GM12878 (cell line): ENCODE measurements around the gene CYP2C18. TPM values are rescaled to one million over a fixed set of nuclear protein-coding genes. Genes with fewer than 3 reads are reported as not detected.

Source experiments
- ATAC-seq: fragments of 200-7000 bp; cut with Tn5 transposase; 3 replicates; pipeline ENCODE4 v1.9.1; 2020; ENCODE audit warnings: mild to moderate bottlenecking, moderate library complexity
- BruUV-seq: library from RNA; stranded (reverse); fragments of 400-500 nt; replicated peaks from 2 replicates; lab custom pipeline; 2021; lab: Mats Ljungman, UMichigan
- CTCF ChIA-PET: fragments of 300-600 bp; sonication (Branson Sonifier 250); formaldehyde crosslinking; extraction: SDS; loops from one replicate; lab custom pipeline; 2021; ENCODE audit warnings: inconsistent platforms; lab: Yijun Ruan, JAX
- POLR2A ChIA-PET: fragments of 350-600 bp; formaldehyde crosslinking; extraction: SDS; loops from one replicate; lab custom pipeline; 2021; ENCODE audit warnings: inconsistent platforms; lab: Charles Lee
- RAD21 ChIA-PET: fragments of 300-600 bp; sonication (Branson Sonifier 250); formaldehyde crosslinking; loops from one replicate; lab custom pipeline; 2023; ENCODE audit warnings: antibody characterized with exemption; ENCODE audit not compliant: unreplicated experiment; lab: Charles Lee
- SMC1A ChIA-PET: fragments of 300-600 bp; sonication (Branson Sonifier 250); formaldehyde crosslinking; loops from one replicate; lab custom pipeline; 2023; ENCODE audit not compliant: unreplicated experiment, uncharacterized antibody; lab: Charles Lee
- DNase-seq: peaks from one replicate; pipeline ENCODE4 v3.0.0-alpha.2; 2011; ENCODE audit warnings: low read depth, low spot score
- FAIRE-seq: peaks from 3 replicates; lab custom pipeline; 2011; peaks lifted over from hg19 to GRCh38; lab: Jason Lieb, UNC
- H2AFZ ChIP-seq: 2 replicates; pipeline ENCODE4 v1.6.0; 2011; ENCODE audit warnings: low read depth, low read length, control low read depth; ENCODE audit not compliant: control insufficient read depth
- H3K27ac ChIP-seq: 2 replicates; pipeline ENCODE4 v1.5.1; 2011; ENCODE audit warnings: control low read depth; ENCODE audit not compliant: control insufficient read depth, insufficient read depth
- H3K27me3 ChIP-seq, 2 experiments: replicated peaks in 1 of 2; 2 replicates each; pipeline versions ENCODE4 v1.6.0 to v1.6.1; 2011; ENCODE audit warnings: low read length in 1 of 2; ENCODE audit not compliant: control insufficient read depth in 2 of 2, insufficient read depth in 2 of 2
- H3K36me3 ChIP-seq, 2 experiments: 2 replicates each; pipeline ENCODE4 v1.5.1; 2011; ENCODE audit warnings: low read length in 1 of 2; ENCODE audit not compliant: control insufficient read depth in 2 of 2, insufficient read depth in 2 of 2
- H3K4me1 ChIP-seq: 2 replicates; pipeline ENCODE4 v1.6.1; 2011; ENCODE audit warnings: mild to moderate bottlenecking, low read length, moderate library complexity, mixed read lengths; ENCODE audit not compliant: control insufficient read depth, insufficient read depth
- H3K4me2 ChIP-seq: 2 replicates; pipeline ENCODE4 v1.6.0; 2011; ENCODE audit warnings: control low read depth; ENCODE audit not compliant: control insufficient read depth, insufficient read depth
- H3K4me3 ChIP-seq: fragments of 200-600 bp; sonication (generic); 2 replicates; pipeline ENCODE4 v1.5.1; 2016
- H3K79me2 ChIP-seq: 2 replicates; pipeline ENCODE4 v1.6.0; 2011; ENCODE audit warnings: low read length; ENCODE audit not compliant: control insufficient read depth, insufficient read depth
- H3K9ac ChIP-seq: 2 replicates; pipeline ENCODE4 v1.8.0; 2011; ENCODE audit warnings: low read length, control low read depth, mixed read lengths; ENCODE audit not compliant: control insufficient read depth, insufficient read depth
- H3K9me3 ChIP-seq: replicated peaks from 3 replicates; pipeline ENCODE4 v1.5.1; 2011; ENCODE audit warnings: mild to moderate bottlenecking, low read length; ENCODE audit not compliant: control insufficient read depth, insufficient read depth
- H4K20me1 ChIP-seq: 2 replicates; pipeline ENCODE4 v1.6.0; 2011; ENCODE audit not compliant: control insufficient read depth, insufficient read depth
- CREB1 ChIP-seq: IDR thresholded peaks from 2 replicates; pipeline ENCODE4 v1.6.1; 2012; ENCODE audit warnings: low read depth, mild to moderate bottlenecking, inconsistent platforms
- HDGF ChIP-seq: fragments of 450-650 bp; IDR thresholded peaks from 2 replicates; pipeline ENCODE4 v1.6.1; 2016; ENCODE audit warnings: antibody characterized with exemption
- JUNB ChIP-seq: IDR thresholded peaks from 2 replicates; pipeline ENCODE4 v1.6.1; 2016; ENCODE audit warnings: antibody characterized with exemption, mild to moderate bottlenecking
- MTA2 ChIP-seq: fragments of 450-650 bp; IDR thresholded peaks from 2 replicates; pipeline ENCODE4 v1.6.1; 2016; ENCODE audit warnings: low read depth, mild to moderate bottlenecking, moderate library complexity
- MXI1 ChIP-seq: fragments of 150-350 bp; IDR thresholded peaks from 2 replicates; pipeline ENCODE4 v1.6.1; 2011; ENCODE audit warnings: low read depth, mild to moderate bottlenecking, inconsistent platforms, low read length, improper control_type of control experiment
- NR2C1 ChIP-seq: fragments of 450-650 bp; IDR thresholded peaks from 2 replicates; pipeline ENCODE4 v1.6.1; 2017; ENCODE audit warnings: antibody characterized with exemption, mild to moderate bottlenecking, moderate library complexity
- RUNX3 ChIP-seq: IDR thresholded peaks from 2 replicates; pipeline ENCODE4 v1.6.1; 2012; ENCODE audit warnings: low read length, inconsistent platforms
- SUZ12 ChIP-seq: fragments of 200-600 bp; sonication (generic); IDR thresholded peaks from one replicate; pipeline ENCODE4 v1.6.1; 2018; ENCODE audit warnings: antibody characterized with exemption, mild to moderate bottlenecking; ENCODE audit not compliant: unreplicated experiment
- ZNF622 ChIP-seq: fragments of 450-650 bp; IDR thresholded peaks from 2 replicates; pipeline ENCODE4 v1.6.1; 2017; ENCODE audit warnings: mild to moderate bottlenecking, inconsistent platforms
- WGBS: methylation state at CpG from one replicate; pipeline ENCODE4 v1.1.6; 2016; ENCODE audit warnings: low lambda C conversion rate; ENCODE audit not compliant: insufficient replicate concordance, insufficient coverage; ENCODE audit errors: missing lambda C conversion rate; 5-methylcytosine and 5-hydroxymethylcytosine counted together
- in situ Hi-C: fragments of 300-500 bp; cut with MboI; formaldehyde crosslinking; loops from 9 replicates; pipeline ENCODE4 v1.14.3; 2018; ENCODE audit warnings: mixed read lengths
- intact Hi-C: fragments of 100-400 bp; cut with micrococcal nuclease; formaldehyde crosslinking; loops from one replicate; pipeline ENCODE4 v1.14.2; 2022; ENCODE audit not compliant: unreplicated experiment
- polyA plus RNA-seq, 11 experiments: library from polyadenylated mRNA; depleted of rRNA in 4 of 11; unstranded in 6 of 11; stranded (reverse) in 5 of 11; fragments of >200 nt; fragmentation: Nextera tagmentation in 4 of 11; fragmentation: Illumina TruSeq in 1 of 11; extraction: Ambion mirVana in 4 of 11; extraction: Trizol in 1 of 11; gene quantifications; 1 replicate in 1 of 11; 2 replicates in 10 of 11; pipeline versions ENCODE4 v1.2.1 to v1.2.3, GENCODE V29; 2011 to 2016; ENCODE audit warnings: inconsistent platforms in 2 of 11, missing spikeins in 2 of 11, low read depth in 1 of 11
- total RNA-seq, 4 experiments: library from RNA; depleted of rRNA in 3 of 4; stranded (reverse); fragments of >200 nt in 3 of 4; fragmentation: Illumina TruSeq in 1 of 4; extraction: Trizol in 1 of 4; gene quantifications; 2 replicates each; pipeline versions ENCODE4 v1.2.1 to v1.2.3, GENCODE V29; 2013 to 2021
- TF ChIP-seq, protein P1 (sequence below): fragments of 450-650 bp; conservative IDR thresholded peaks from 2 replicates; pipeline ENCODE4 v1.6.1; 2017; ENCODE audit warnings: mild to moderate bottlenecking, moderate library complexity
- TF ChIP-seq, protein P2 (sequence below): IDR thresholded peaks from 2 replicates; pipeline ENCODE4 v1.6.1; 2011; ENCODE audit warnings: low read depth, mild to moderate bottlenecking, low read length, moderate library complexity, borderline replicate concordance; ENCODE audit errors: extremely low read depth

CYP2C18 gene
- total and polyA plus RNA-seq, 10 of the 15 experiments (the other 5 are each of a cell fraction or from before 2014, with no cell fraction given) = 0.05 to 0.12 (median 0.07) TPM; not detected in 5

DNA sequence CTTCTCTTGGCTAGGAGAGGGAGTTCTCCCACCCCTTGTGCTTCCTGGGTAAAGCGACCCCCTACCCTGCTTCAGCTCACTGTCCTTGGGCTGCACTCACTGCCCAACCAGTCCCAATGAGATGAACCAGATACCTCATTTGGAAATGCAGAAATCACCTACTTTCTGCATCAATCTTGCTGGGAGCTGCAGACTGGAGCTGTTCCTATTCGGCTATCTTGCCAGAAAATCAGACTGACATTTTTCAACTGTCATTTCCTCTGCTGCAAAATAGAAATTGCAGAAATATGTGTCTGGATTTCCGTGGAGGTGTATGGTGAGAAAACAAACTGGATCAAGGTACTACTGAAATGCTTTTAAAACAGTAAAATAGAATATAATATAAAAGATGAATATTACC, 43.0 kb upstream of the CYP2C18 start:
- intact Hi-C loops (no loop called here), in situ Hi-C loops (no loop called here)
- TF ChIP-seq JUNB (no peak), HDGF (no peak), MXI1 (no peak), NR2C1 (no peak), CREB1 (no peak), ZNF622 (no peak), MTA2 (no peak), RUNX3 (no peak), SUZ12 (no peak)
- TF ChIP-seq, protein P1, sequence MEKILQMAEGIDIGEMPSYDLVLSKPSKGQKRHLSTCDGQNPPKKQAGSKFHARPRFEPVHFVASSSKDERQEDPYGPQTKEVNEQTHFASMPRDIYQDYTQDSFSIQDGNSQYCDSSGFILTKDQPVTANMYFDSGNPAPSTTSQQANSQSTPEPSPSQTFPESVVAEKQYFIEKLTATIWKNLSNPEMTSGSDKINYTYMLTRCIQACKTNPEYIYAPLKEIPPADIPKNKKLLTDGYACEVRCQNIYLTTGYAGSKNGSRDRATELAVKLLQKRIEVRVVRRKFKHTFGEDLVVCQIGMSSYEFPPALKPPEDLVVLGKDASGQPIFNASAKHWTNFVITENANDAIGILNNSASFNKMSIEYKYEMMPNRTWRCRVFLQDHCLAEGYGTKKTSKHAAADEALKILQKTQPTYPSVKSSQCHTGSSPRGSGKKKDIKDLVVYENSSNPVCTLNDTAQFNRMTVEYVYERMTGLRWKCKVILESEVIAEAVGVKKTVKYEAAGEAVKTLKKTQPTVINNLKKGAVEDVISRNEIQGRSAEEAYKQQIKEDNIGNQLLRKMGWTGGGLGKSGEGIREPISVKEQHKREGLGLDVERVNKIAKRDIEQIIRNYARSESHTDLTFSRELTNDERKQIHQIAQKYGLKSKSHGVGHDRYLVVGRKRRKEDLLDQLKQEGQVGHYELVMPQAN = no peak
- TF ChIP-seq, protein P2, sequence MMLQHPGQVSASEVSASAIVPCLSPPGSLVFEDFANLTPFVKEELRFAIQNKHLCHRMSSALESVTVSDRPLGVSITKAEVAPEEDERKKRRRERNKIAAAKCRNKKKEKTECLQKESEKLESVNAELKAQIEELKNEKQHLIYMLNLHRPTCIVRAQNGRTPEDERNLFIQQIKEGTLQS = no peak
- 22% methylated on average over 3 of the region's 3 CpGs for WGBS
- DNase-seq = no peak
- Histone ChIP-seq H3K9me3 (no peaks in the 10 kb centered on the region; the same call in 2 of the 3 replicates), H3K27ac (no peak overlapping the region), H3K4me1 (peaks cover 7% of the 10 kb centered on the region), H3K27me3 (no peaks in the 10 kb centered on the region), H3K4me3 (no peak overlapping the region), H3K4me2 (no peak overlapping the region), H3K9ac (no peak overlapping the region), H3K79me2 (no peaks in the 10 kb centered on the region), H2AFZ (no peak overlapping the region), H4K20me1 (no peaks in the 10 kb centered on the region), H3K36me3 (no peaks in the 10 kb centered on the region)
- FAIRE-seq = no peak
- ChIA-PET CTCF (interaction anchor here (0.5 kb wide), 1 partner anchor 64 kb away, joined by 3 read pairs; no protein-coding TSS in a partner anchor), RAD21 (no interaction called here), SMC1A (no interaction called here), POLR2A (no interaction called here)
- BruUV-seq = no TSS peak
- no peak for ATAC-seq
